Kasumi-1 (cell line): ENCODE results near the gene PCDHGB1.
"Not testable (repeated sequence)": the region's sequence is repeated elsewhere in the genome, so short reads cannot be mapped to it uniquely, and the experiment has no call there.

Experiments
- DNase-seq, 2 experiments: peaks; one replicate each; lab custom pipeline; 2025; lab: John Stamatoyannopoulos, UW

The PCDHGB1 gene

DNA sequence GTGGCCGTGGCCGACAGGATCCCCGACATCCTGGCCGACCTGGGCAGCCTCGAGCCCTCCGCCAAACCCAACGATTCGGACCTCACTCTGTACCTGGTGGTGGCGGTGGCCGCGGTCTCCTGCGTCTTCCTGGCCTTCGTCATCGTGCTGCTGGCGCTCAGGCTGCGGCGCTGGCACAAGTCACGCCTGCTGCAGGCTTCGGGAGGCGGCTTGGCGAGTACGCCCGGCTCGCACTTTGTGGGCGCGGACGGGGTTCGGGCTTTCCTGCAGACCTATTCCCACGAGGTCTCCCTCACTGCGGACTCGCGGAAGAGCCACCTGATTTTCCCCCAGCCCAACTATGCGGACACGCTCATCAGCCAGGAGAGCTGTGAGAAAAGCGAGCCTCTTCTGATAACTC, 3.9 kb upstream of the PCDHGB1 start:
- DNase-seq: not testable (repeated sequence)

- no peak for DNase-seq
Measured at GRCh38 chr5:141351591-141351990, 1.7 kb downstream of the PCDHGB1 start.

DNA sequence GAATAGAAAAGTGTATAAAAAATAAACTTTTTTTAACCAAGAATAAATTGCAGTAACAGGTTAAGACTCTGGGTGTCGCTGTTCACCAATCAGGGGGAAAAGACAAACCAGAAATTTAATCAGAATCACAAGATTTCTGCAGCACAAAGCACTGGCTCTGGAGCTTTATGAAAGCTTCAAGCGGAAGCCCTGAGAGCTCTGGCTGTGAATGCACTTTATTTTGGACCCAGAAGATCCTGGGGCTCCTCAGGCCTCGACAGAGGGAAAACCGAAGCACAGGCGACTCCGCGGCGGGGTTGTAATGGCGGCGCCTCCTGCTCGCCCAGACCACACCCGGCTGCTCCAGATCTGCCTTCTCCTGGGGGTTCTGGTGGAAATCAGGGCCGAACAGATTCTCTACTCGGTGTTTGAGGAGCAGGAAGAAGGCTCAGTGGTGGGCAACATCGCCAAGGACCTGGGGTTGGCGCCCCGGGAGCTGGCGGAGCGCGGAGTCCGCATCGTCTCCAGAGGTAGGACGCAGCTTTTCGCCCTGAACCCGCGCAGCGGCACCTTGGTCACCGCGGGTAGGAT, 5.1 kb downstream of the PCDHGB1 start, which contains the start of gene PCDHGA4:
TSS of gene PCDHGA4 (plus strand) at position 122 of the 570 bp plus-strand sequence. CDS start at position 209, 87 bp downstream.
- DNase-seq: no peak

DNA sequence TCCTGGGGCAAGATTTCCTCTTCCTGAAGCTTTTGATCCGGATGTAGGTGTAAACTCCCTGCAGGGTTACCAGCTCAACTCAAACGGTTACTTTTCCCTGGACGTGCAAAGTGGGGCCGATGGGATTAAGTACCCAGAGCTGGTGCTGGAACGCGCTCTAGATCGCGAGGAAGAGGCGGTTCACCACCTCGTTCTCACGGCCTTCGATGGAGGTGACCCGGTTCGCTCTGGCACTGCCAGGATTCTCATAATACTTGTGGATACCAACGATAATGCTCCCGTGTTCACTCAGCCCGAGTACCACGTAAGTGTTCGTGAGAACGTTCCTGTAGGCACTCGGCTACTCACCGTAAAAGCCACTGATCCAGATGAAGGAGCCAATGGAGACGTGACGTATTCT, 5.7 kb downstream of the PCDHGB1 start:
- no peak for DNase-seq

- no peak for DNase-seq
Measured at GRCh38 chr5:141356133-141356532, 6.2 kb downstream of the PCDHGB1 start.

DNA sequence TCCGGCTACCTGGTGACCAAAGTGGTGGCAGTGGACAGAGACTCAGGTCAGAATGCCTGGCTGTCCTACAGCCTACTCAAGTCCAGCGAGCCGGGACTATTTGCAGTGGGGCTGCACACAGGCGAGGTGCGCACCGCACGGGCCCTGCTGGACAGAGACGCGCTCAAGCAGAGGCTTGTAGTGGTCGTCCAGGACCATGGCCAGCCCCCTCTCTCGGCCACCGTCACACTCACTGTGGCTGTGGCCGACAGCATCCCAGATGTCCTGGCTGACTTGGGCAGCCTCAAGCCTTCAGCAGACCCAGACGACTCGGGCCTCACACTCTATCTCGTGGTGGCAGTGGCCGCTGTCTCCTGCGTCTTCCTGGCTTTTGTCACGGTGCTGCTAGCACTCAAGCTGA, 7.1 kb downstream of the PCDHGB1 start:
- no peak for DNase-seq

- DNase-seq: no peak
Measured at GRCh38 chr5:141359790-141360426, 10.0 kb downstream of the PCDHGB1 start, which contains the start of gene PCDHGB2. Gene PCDHGB2 (plus strand): TSS chr5:141359994. CDS start chr5:141360136, 142 bp downstream.

GRCh38 chr5:141360685-141361084, 10.8 kb downstream of the PCDHGB1 start:
- DNase-seq: no peak

- no peak for DNase-seq
Measured at GRCh38 chr5:141362719-141363118, 12.8 kb downstream of the PCDHGB1 start.

DNA sequence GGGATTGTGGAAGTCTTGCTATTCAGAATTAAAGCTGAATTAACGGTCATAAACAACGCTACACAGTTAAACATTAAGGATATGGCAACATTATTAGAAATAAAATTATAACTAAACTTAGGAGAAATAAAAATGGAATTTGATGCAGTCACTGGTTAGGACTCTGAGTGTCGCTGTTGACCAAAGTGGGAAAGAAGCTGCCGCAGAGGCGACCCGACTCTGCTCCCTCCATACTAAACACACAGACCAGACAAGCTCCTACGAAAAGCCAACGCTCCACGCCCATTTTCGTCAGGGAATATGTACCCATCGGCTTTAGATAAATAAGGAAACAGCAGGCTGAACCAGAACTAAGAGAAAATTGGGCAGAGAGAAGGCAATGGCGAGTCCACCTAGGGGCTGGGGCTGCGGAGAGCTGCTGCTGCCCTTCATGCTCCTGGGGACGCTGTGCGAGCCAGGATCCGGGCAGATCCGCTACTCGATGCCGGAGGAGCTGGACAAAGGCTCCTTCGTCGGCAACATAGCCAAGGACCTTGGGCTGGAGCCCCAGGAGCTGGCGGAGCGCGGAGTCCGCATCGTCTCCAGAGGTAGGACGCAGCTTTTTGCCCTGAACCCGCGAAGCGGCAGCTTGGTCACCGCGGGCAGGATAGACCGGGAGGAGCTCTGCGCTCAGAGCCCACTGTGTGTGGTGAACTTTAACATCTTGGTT, 14.2 kb downstream of the PCDHGB1 start, which contains the start of gene PCDHGA5:
TSS of gene PCDHGA5 (plus strand) at position 211 of the 709 bp plus-strand sequence. CDS start at position 380, 169 bp downstream.
- no peak for DNase-seq

DNA sequence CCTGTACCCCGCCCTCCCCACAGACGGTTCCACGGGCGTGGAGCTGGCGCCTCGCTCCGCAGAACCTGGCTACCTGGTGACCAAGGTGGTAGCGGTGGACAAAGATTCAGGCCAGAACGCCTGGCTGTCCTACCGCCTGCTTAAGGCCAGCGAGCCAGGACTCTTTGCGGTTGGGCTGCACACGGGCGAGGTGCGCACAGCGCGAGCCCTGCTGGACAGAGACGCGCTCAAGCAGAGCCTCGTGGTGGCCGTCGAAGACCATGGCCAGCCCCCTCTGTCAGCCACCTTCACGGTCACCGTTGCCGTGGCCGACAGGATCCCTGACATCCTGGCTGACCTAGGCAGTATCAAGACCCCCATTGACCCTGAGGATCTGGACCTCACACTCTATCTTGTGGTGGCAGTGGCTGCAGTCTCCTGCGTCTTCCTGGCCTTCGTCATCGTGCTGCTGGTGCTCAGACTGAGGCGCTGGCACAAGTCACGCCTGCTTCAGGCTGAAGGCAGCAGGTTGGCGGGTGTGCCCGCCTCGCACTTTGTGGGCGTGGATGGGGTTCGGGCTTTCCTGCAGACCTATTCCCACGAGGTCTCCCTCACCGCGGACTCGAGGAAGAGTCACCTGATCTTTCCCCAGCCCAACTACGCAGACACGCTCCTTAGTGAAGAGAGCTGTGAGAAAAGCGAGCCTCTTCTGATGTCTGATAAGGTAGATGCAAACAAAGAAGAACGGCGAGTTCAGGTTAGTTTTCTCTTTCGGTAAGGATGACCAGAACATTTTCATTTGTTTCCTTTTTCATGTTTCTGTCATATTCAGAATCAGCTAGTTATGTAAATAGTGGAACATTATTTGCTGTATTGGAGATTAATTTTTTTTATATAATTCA, 16.4 kb downstream of the PCDHGB1 start:
- no peak for DNase-seq

GRCh38 chr5:141369994-141370848, 20.3 kb downstream of the PCDHGB1 start, which contains the start of gene PCDHGB3:
Gene PCDHGB3 (plus strand): TSS chr5:141370242. CDS start chr5:141370395, 153 bp downstream.
- DNase-seq: no peak

DNA sequence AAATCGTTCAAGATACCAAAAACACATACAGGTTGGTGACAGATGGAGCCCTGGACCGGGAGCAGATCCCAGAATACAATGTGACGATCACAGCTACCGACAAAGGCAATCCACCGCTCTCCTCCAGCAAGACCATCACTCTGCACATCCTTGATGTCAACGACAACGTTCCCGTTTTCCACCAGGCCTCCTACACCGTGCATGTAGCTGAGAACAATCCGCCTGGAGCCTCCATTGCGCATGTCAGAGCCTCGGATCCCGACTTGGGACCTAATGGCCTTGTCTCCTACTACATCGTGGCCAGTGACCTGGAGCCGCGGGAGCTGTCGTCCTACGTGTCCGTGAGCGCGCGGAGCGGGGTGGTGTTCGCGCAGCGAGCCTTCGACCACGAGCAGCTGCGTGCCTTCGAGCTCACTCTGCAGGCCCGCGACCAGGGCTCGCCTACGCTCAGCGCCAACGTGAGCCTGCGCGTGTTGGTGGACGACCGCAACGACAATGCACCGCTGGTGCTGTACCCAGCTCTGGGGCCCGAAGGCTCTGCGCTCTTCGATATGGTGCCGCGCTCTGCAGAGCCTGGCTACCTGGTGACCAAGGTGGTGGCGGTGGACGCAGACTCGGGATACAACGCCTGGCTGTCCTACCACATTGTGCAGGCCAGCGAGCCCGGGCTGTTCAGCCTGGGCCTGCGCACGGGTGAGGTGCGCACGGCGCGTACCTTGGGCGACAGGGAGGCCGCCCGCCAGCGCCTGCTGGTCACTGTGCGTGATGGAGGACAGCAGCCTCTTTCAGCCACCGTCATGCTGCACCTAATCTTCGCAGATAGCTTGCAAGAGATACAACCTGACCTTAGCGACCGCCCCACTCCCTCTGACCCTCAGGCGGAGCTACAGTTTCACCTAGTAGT, 21.9 kb downstream of the PCDHGB1 start:
- no peak for DNase-seq

DNA sequence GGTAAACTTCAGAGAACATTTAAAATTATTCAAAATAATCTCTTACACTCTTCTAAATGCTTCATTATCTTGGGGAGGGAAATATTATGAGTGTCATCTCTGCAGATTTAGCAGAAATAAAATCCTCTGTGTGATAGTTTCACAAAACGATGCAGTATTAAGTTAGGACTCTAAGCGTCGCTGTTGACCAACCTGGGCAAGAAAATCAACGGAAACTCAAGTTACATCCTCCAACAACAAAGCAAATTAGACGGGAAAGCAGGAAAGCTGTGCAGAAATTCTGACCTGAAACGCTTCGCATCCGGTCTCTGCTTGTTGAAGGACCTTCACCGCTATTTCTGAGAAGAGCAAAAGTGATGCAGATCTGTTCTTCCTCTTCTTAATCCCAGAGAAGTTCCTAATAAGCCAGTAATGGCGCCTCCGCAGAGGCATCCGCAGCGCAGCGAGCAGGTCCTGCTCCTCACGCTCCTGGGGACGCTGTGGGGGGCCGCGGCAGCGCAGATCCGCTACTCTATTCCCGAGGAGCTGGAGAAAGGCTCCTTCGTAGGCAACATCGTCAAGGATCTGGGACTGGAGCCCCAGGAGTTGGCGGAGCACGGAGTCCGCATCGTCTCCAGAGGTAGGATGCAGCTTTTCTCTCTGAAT, 23.9 kb downstream of the PCDHGB1 start, which contains the start of gene PCDHGA6:
TSS of gene PCDHGA6 (plus strand) at position 219 of the 645 bp plus-strand sequence. CDS start at position 412, 193 bp downstream.
- DNase-seq: no peak

- no peak for DNase-seq
Measured at GRCh38 chr5:141374627-141375026, 24.7 kb downstream of the PCDHGB1 start.

- not testable (repeated sequence) for DNase-seq
Measured at GRCh38 chr5:141375444-141376155, 25.7 kb downstream of the PCDHGB1 start.

DNA sequence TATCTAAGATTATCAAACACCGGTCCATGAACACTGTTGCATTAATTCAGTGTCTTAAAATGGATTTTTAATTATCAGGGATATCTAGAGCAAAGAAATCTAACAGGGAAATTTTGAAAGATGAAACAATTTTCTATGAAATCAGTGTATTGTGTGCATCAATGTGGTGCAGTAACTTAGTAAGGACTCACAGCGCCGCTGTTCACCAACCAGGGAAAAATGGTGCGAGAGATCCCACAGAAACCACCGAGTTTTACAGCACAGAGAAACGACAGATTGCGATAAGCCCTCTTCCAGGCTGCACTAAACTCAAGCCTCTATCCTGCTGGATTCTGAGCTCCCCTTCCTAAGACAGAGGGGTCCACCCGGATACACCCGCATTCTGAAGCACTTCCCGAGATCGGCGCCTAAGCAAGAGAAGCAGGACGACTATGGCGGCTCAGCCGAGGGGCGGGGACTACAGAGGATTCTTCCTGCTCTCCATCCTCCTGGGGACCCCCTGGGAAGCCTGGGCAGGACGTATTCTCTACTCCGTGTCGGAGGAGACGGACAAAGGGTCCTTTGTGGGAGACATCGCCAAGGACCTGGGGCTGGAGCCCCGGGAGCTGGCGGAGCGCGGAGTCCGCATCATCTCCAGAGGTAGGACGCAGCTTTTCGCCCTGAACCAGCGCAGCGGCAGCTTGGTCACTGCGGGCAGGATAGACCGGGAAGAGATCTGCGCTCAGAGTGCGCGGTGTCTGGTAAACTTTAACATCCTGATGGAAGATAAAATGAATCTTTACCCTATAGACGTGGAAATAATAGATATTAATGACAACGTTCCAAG, 32.8 kb downstream of the PCDHGB1 start, which contains the start of gene PCDHGA7:
TSS of gene PCDHGA7 (plus strand) at position 274 of the 826 bp plus-strand sequence. CDS start at position 432, 158 bp downstream.
- DNase-seq: no peak
